Measurements from ENCODE around the gene GALNT13.

- TF ChIP-seq, protein P1, sequence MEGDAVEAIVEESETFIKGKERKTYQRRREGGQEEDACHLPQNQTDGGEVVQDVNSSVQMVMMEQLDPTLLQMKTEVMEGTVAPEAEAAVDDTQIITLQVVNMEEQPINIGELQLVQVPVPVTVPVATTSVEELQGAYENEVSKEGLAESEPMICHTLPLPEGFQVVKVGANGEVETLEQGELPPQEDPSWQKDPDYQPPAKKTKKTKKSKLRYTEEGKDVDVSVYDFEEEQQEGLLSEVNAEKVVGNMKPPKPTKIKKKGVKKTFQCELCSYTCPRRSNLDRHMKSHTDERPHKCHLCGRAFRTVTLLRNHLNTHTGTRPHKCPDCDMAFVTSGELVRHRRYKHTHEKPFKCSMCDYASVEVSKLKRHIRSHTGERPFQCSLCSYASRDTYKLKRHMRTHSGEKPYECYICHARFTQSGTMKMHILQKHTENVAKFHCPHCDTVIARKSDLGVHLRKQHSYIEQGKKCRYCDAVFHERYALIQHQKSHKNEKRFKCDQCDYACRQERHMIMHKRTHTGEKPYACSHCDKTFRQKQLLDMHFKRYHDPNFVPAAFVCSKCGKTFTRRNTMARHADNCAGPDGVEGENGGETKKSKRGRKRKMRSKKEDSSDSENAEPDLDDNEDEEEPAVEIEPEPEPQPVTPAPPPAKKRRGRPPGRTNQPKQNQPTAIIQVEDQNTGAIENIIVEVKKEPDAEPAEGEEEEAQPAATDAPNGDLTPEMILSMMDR (IDR thresholded peaks at IDR 0.05; ENCODE audit: insufficient read depth, low read depth, low read length) = no peak
- no peak for TF ChIP-seq EZH2 (IDR thresholded peaks at IDR 0.05; ENCODE audit: insufficient read depth, low read length)
Observed at GRCh38 chr2:153935511-153935910, 63.8 kb downstream of the GALNT13 start.
